WTC11 (cell line): ENCODE data around the gene MLX. TPM values are rescaled to one million over a fixed set of nuclear protein-coding genes. Genes with fewer than 3 reads are reported as not detected.

Experiments used
- ATAC-seq: fragments of 200-7000 bp; cut with Tn5 transposase; 2 replicates; pipeline ENCODE4 v1.10.0; 2021; ENCODE audit warnings: mild to moderate bottlenecking, moderate library complexity
- CTCF ChIA-PET: fragments of 300-600 bp; sonication (Branson Sonifier 250); formaldehyde crosslinking; loops from one replicate; lab custom pipeline; 2021; ENCODE audit warnings: antibody characterized with exemption; lab: Charles Lee
- POLR2A ChIA-PET: fragments of 350-600 bp; sonication (Branson Sonifier 250); formaldehyde crosslinking; loops from one replicate; lab custom pipeline; 2021; ENCODE audit warnings: antibody characterized with exemption; lab: Charles Lee
- DNase-seq: peaks from one replicate; pipeline ENCODE4 v3.0.0; 2021; ENCODE audit warnings: low spot score
- H3K27ac Mint-ChIP-seq: 2 replicates; pipeline ENCODE4 v1.8.0; 2021; ENCODE audit warnings: mixed read lengths
- H3K27me3 Mint-ChIP-seq: 2 replicates; pipeline ENCODE4 v1.8.0; 2021; ENCODE audit warnings: low read depth, mild to moderate bottlenecking, moderate library complexity, mixed read lengths
- H3K36me3 Mint-ChIP-seq: 2 replicates; pipeline ENCODE4 v1.8.0; 2021; ENCODE audit warnings: mixed read lengths
- H3K4me1 Mint-ChIP-seq: 2 replicates; pipeline ENCODE4 v1.8.0; 2022; ENCODE audit warnings: mixed read lengths
- H3K4me3 Mint-ChIP-seq: 2 replicates; pipeline ENCODE4 v1.8.0; 2021; ENCODE audit warnings: mild to moderate bottlenecking, moderate library complexity, mixed read lengths
- H3K9me3 Mint-ChIP-seq: 2 replicates; pipeline ENCODE4 v1.8.0; 2021; ENCODE audit warnings: mixed read lengths
- AFF4 ChIP-seq: sonication (generic); formaldehyde crosslinking; IDR thresholded peaks from 2 replicates; pipeline ENCODE4 v1.8.1; 2023; ENCODE audit warnings: mild to moderate bottlenecking, missing genetic modification reagents, borderline replicate concordance
- AR ChIP-seq: fragments of 250-450 bp; sonication (Bioruptor Pico); IDR thresholded peaks from 2 replicates; pipeline ENCODE4 v1.9.0; 2021; ENCODE audit warnings: mild to moderate bottlenecking
- ATF1 ChIP-seq: sonication (generic); formaldehyde crosslinking; IDR thresholded peaks from 2 replicates; pipeline ENCODE4 v1.8.1; 2023; ENCODE audit warnings: mild to moderate bottlenecking, moderate library complexity, missing genetic modification reagents
- CREB1 ChIP-seq: sonication (generic); formaldehyde crosslinking; IDR thresholded peaks from 2 replicates; pipeline ENCODE4 v1.8.0; 2023; ENCODE audit warnings: mild to moderate bottlenecking, missing genetic modification reagents
- ELF4 ChIP-seq: sonication (generic); formaldehyde crosslinking; IDR thresholded peaks from 2 replicates; pipeline ENCODE4 v1.8.1; 2022; ENCODE audit warnings: low read depth, mild to moderate bottlenecking, moderate library complexity, missing genetic modification reagents
- HMGXB4 ChIP-seq: sonication (generic); formaldehyde crosslinking; IDR thresholded peaks from 2 replicates; pipeline ENCODE4 v1.8.1; 2023; ENCODE audit warnings: mild to moderate bottlenecking, moderate library complexity, missing genetic modification reagents
- JUN ChIP-seq: sonication (generic); formaldehyde crosslinking; IDR thresholded peaks from 2 replicates; pipeline ENCODE4 v1.8.0; 2023; ENCODE audit warnings: mild to moderate bottlenecking, missing genetic modification reagents
- OVOL2 ChIP-seq: fragments of 250-450 bp; sonication (Bioruptor Pico); IDR thresholded peaks from 2 replicates; pipeline ENCODE4 v1.9.0; 2021; ENCODE audit warnings: mild to moderate bottlenecking, borderline replicate concordance
- PREB ChIP-seq: sonication (generic); formaldehyde crosslinking; IDR thresholded peaks from 2 replicates; pipeline ENCODE4 v1.8.1; 2022; ENCODE audit warnings: mild to moderate bottlenecking, missing genetic modification reagents, moderate library complexity, borderline replicate concordance
- PRRX2 ChIP-seq: fragments of 250-450 bp; sonication (Bioruptor Pico); IDR thresholded peaks from 2 replicates; pipeline ENCODE4 v1.8.0; 2021; ENCODE audit warnings: mild to moderate bottlenecking
- SMAD3 ChIP-seq: sonication (generic); formaldehyde crosslinking; IDR thresholded peaks from 2 replicates; pipeline ENCODE4 v1.8.0; 2022; ENCODE audit warnings: missing genetic modification reagents, mild to moderate bottlenecking, borderline replicate concordance
- TCF7 ChIP-seq: sonication (generic); formaldehyde crosslinking; IDR thresholded peaks from 2 replicates; pipeline ENCODE4 v1.8.0; 2022; ENCODE audit warnings: mild to moderate bottlenecking, low read depth, missing genetic modification reagents, moderate library complexity
- ZNF121 ChIP-seq: sonication (generic); formaldehyde crosslinking; IDR thresholded peaks from 2 replicates; pipeline ENCODE4 v1.8.0; 2023; ENCODE audit warnings: missing genetic modification reagents
- ZNF532 ChIP-seq: fragments of 250-450 bp; sonication (Bioruptor Pico); IDR thresholded peaks from 2 replicates; pipeline ENCODE4 v1.9.0; 2021; ENCODE audit warnings: mild to moderate bottlenecking, borderline replicate concordance
- total RNA-seq: library from RNA; stranded (reverse); gene quantifications from 3 replicates; pipeline ENCODE4 v1.2.3, GENCODE V29; 2021

The MLX gene
- total RNA-seq, 1 experiment from 2014 or later, result 34.9 TPM

- no peak for TF ChIP-seq ELF4 (CRISPR knock-in tag)
- no peak for TF ChIP-seq SMAD3 (CRISPR knock-in tag)
- Mint-ChIP-seq H3K27ac (no peak overlapping the region), H3K4me1 (peaks cover 19% of the 10 kb centered on the region), H3K36me3 (peaks cover 10% of the 10 kb centered on the region), H3K9me3 (no peaks in the 10 kb centered on the region), H3K27me3 (peaks cover 4% of the 10 kb centered on the region), H3K4me3 (no peak overlapping the region)
- ATAC-seq (no peak), DNase-seq (peak; percentile 34)
- CTCF ChIA-PET, result interaction anchor here (0.6 to 2.3 kb wide), 15 partner anchors 10 to 333 kb away, joined by 3 to 12 read pairs (median 5); partner anchors contain the start of genes CAVIN1 and PSMC3IP
- POLR2A ChIA-PET, result interaction anchor here (1.0 to 1.2 kb wide), 4 partner anchors 15 to 98 kb away, joined by 3 to 4 read pairs (median 3); partner anchors contain the start of genes CAVIN1 and NAGLU
These were observed 46.4 kb upstream of the MLX start for GRCh38 chr17:42520540-42520951.

- POLR2A ChIA-PET, result interaction anchor here (1.1 kb wide), 1 partner anchor 34 kb away, joined by 3 read pairs; no protein-coding TSS in a partner anchor
- Mint-ChIP-seq H3K36me3 (peaks cover 10% of the 10 kb centered on the region), H3K9me3 (no peaks in the 10 kb centered on the region), H3K27me3 (peaks cover 4% of the 10 kb centered on the region), H3K4me3 (no peak overlapping the region), H3K4me1 (peaks cover 19% of the 10 kb centered on the region), H3K27ac (no peak overlapping the region)
- ATAC-seq, result no peak
- CTCF ChIA-PET, result interaction anchor here (0.5 to 2.3 kb wide), 5 partner anchors 12 to 334 kb away, joined by 3 to 9 read pairs (median 4); partner anchors contain the start of genes CAVIN1 and PSMC3IP
- no peak for TF ChIP-seq ZNF532 (CRISPR knock-in tag)
- TF ChIP-seq AFF4, result no peak
- no peak for TF ChIP-seq SMAD3 (CRISPR knock-in tag)
- no peak for DNase-seq
These were observed 45.9 kb upstream of the MLX start for GRCh38 chr17:42521036-42521435.

GRCh38 chr17:42521666-42522262, 45.1 kb upstream of the MLX start:
- no peak overlapping the region for H3K27ac Mint-ChIP-seq
- peaks cover 10% of the 10 kb centered on the region for H3K36me3 Mint-ChIP-seq
- H3K4me1 Mint-ChIP-seq, result peaks cover 19% of the 10 kb centered on the region
- no peaks in the 10 kb centered on the region for H3K9me3 Mint-ChIP-seq
- ChIA-PET POLR2A (no interaction called here), CTCF (interaction anchor here (0.5 kb wide), 1 partner anchor 11 kb away, joined by 3 read pairs; no protein-coding TSS in a partner anchor)
- peaks cover 4% of the 10 kb centered on the region for H3K27me3 Mint-ChIP-seq
- H3K4me3 Mint-ChIP-seq, result no peak overlapping the region
- DNase-seq, result no peak
- no peak for ATAC-seq
- no peak for TF ChIP-seq PREB (CRISPR knock-in tag)
- TF ChIP-seq OVOL2 (CRISPR knock-in tag), result no peak
- no peak for TF ChIP-seq TCF7 (CRISPR knock-in tag)
- no peak for TF ChIP-seq CREB1 (CRISPR knock-in tag)
- TF ChIP-seq ATF1 (CRISPR knock-in tag), result no peak
- no peak for TF ChIP-seq PRRX2 (CRISPR knock-in tag)
- no peak for TF ChIP-seq HMGXB4 (CRISPR knock-in tag)
- no peak for TF ChIP-seq AR (CRISPR knock-in tag)
- no peak for TF ChIP-seq JUN (CRISPR knock-in tag)
- TF ChIP-seq ZNF121 (CRISPR knock-in tag), result no peak
